ENCODE data around the gene IL15RA.
"Not testable (repeated sequence)": the region's sequence is repeated elsewhere in the genome, so short reads cannot be mapped to it uniquely, and the experiment has no call there.

GRCh38 chr10:5962358-5962940 is 14.9 kb downstream of the IL15RA start:
- not testable (repeated sequence) for TF ChIP-seq CTCF (IDR thresholded peaks at IDR 0.05; ENCODE audit: borderline replicate concordance, extremely low read depth, low read length, poor library complexity, severe bottlenecking); EZH2 (IDR thresholded peaks at IDR 0.05; ENCODE audit: borderline replicate concordance, low read depth, low read length, severe bottlenecking)
